ENCODE results near the gene MARCHF6.

- no peak for TF ChIP-seq CTCF (IDR thresholded peaks at IDR 0.05)
- TF ChIP-seq POLR2A (IDR thresholded peaks at IDR 0.05) = no peak
Measured at GRCh38 chr5:10384483-10384882, 31.0 kb downstream of the MARCHF6 start.

All from heart left ventricle (tissue), 13 donors.